HG03095 (cell line): ENCODE measurements around the gene SCYGR5.
"Not testable (repeated sequence)": the region's sequence is repeated elsewhere in the genome, so short reads cannot be mapped to it uniquely, and the experiment has no call there.

ENCODE experiments used
- ATAC-seq: cut with Tn5 transposase; IDR thresholded peaks from one replicate; pipeline ENCODE4 v1.9.1; 2021; ENCODE audit warnings: moderate library complexity; ENCODE audit not compliant: unreplicated experiment

The SCYGR5 gene

GRCh38 chr2:227671170-227671905, 4.7 kb downstream of the SCYGR5 start:
- ATAC-seq, result no peak

- not testable (repeated sequence) for ATAC-seq
Measured at GRCh38 chr2:227673620-227674019, 7.0 kb downstream of the SCYGR5 start.

GRCh38 chr2:227674485-227674884, 7.9 kb downstream of the SCYGR5 start:
- ATAC-seq, result no peak

GRCh38 chr2:227677928-227678327, 11.3 kb downstream of the SCYGR5 start:
- ATAC-seq, result no peak

GRCh38 chr2:227684258-227684657, 17.7 kb downstream of the SCYGR5 start:
- ATAC-seq, result no peak

GRCh38 chr2:227687189-227687588, 20.6 kb downstream of the SCYGR5 start:
- no peak for ATAC-seq

GRCh38 chr2:227696990-227697679, 30.5 kb downstream of the SCYGR5 start:
- ATAC-seq, result no peak

GRCh38 chr2:227701556-227701955, 35.0 kb downstream of the SCYGR5 start:
- no peak for ATAC-seq

GRCh38 chr2:227703280-227703732, 36.7 kb downstream of the SCYGR5 start:
- no peak for ATAC-seq

- no peak for ATAC-seq
Measured at GRCh38 chr2:227703961-227704360, 37.4 kb downstream of the SCYGR5 start.

- no peak for ATAC-seq
Measured at GRCh38 chr2:227706859-227707258, 40.3 kb downstream of the SCYGR5 start.

- ATAC-seq, result no peak
Measured at GRCh38 chr2:227707390-227707789, 40.8 kb downstream of the SCYGR5 start.

- no peak for ATAC-seq
Measured at GRCh38 chr2:227710986-227711385, 44.4 kb downstream of the SCYGR5 start.

- no peak for ATAC-seq
Measured at GRCh38 chr2:227713291-227713690, 46.7 kb downstream of the SCYGR5 start.

- no peak for ATAC-seq
Measured at GRCh38 chr2:227716501-227716900, 49.9 kb downstream of the SCYGR5 start.
